IPS-15b (cell line): ENCODE data around the gene BACH1.

ENCODE experiments used
- H3K27me3 ChIP-seq: one replicate; pipeline ENCODE4 v1.6.1; 2013; ENCODE audit warnings: low read length; ENCODE audit not compliant: control insufficient read depth, insufficient read depth
- H3K36me3 ChIP-seq: one replicate; pipeline ENCODE4 v1.6.1; 2013; ENCODE audit warnings: low read length; ENCODE audit not compliant: control insufficient read depth, insufficient read depth
- H3K4me1 ChIP-seq: one replicate; pipeline ENCODE4 v1.6.1; 2013; ENCODE audit warnings: mild to moderate bottlenecking, low read length; ENCODE audit not compliant: control insufficient read depth, insufficient read depth
- H3K4me3 ChIP-seq: one replicate; pipeline ENCODE4 v1.5.1; 2013; ENCODE audit warnings: low read depth, low read length
- H3K9ac ChIP-seq: one replicate; pipeline ENCODE4 v1.6.1; 2013; ENCODE audit warnings: low read depth, mild to moderate bottlenecking, low read length
- H3K9me3 ChIP-seq: one replicate; pipeline ENCODE4 v1.6.1; 2013; ENCODE audit warnings: mild to moderate bottlenecking, low read length; ENCODE audit not compliant: control insufficient read depth, insufficient read depth

Gene BACH1

DNA sequence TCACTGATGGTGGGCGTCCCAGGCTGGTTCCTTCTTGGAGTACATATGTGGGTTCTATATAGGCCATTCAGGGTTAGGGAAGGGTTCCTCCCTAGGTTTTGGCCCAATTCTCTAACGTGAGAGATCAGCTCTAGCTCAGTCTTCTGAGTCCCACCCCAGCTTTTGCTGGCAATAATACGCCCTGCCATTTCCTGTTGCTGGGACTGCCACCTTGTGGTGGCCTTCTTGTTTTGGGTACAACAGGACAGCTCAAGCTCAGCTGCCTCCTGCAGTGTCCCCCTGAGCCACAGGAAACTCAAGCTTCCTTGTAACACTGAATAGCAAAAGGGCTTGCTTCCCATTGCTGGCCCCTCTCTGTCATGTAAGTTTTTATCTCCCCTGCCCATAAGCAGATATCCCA, 77.8 kb downstream of the BACH1 start:
- Histone ChIP-seq H3K27me3 (no peaks in the 10 kb centered on the region), H3K4me1 (peaks cover 2% of the 10 kb centered on the region), H3K4me3 (no peak overlapping the region), H3K9me3 (no peaks in the 10 kb centered on the region), H3K36me3 (peaks cover 4% of the 10 kb centered on the region), H3K9ac (no peak overlapping the region)

DNA sequence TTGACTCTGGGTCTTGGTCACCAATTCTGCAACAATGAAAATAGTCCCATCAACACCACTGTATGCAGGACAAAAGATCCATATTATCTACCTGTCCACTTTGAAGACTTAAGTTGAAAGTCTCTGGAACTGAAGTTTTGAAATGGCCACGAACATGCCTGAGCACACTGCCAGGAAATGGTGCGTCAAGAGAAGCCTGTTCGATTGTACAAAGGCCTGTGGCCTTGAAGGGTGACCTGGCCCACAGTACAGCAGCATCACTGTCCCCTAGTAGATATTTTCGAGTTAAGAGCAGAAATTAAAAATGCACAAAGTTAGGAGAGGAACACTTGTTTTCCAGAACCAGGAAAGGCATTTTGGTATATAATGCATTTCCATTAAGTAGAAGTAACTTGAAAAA, 78.5 kb downstream of the BACH1 start:
- H3K4me3 ChIP-seq, result no peak overlapping the region
- H3K9me3 ChIP-seq, result no peaks in the 10 kb centered on the region
- H3K9ac ChIP-seq, result no peak overlapping the region

DNA sequence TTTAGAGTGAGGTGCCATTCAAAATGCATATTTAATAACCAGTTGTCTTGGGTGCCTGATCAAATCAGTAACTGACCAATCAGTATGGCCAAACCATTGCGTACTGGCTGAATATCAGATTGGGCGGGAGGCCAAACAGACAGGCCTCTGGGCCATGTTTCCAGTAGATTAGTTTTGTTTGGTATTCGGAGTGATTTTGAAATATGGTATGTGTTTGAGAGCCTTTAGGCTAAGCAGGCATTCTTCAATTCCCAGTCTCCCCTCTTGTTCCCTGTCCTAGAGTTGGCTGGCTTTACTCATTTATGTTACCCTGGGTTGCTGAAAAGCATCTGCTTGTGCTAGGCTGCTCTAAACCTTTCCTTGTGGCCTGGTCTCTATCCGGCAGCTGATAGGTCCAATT, 80.1 kb downstream of the BACH1 start:
- H3K4me3 ChIP-seq, result no peak overlapping the region
- peaks cover 2% of the 10 kb centered on the region for H3K4me1 ChIP-seq
- H3K36me3 ChIP-seq, result no peaks in the 10 kb centered on the region
- H3K9me3 ChIP-seq, result no peaks in the 10 kb centered on the region
- H3K9ac ChIP-seq, result no peak overlapping the region
- no peaks in the 10 kb centered on the region for H3K27me3 ChIP-seq

More for the DNA sequence above, 78.5 kb downstream of the BACH1 start:
- Histone ChIP-seq H3K27me3 (no peaks in the 10 kb centered on the region), H3K4me1 (peaks cover 2% of the 10 kb centered on the region), H3K36me3 (peaks cover 4% of the 10 kb centered on the region)

DNA sequence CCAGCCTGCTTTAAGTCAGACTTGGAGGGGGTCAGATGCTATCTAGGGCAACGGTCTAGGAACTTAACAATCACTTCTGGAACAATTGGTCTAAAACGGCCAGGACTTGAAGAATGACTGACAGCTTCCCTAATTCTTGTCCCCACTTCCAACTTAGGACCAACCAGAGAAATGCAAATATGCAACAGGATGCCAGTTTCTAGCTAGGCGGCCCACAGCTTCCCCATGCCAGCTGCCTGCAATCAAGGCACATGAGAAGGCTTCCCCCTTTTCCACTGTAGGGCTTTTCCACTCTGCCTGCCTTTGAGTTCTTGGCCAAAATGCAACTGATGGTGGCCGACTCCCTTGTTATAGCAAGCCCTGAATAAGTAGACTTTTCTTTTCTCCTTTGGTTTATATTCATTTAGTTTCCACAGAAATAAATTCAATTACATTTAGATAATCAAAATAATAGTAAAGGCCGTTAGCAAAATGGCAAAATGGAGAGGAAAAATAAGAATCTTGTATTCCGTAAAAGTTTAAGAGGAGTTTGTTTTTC, 80.9 kb downstream of the BACH1 start:
- H3K27me3 ChIP-seq, result no peaks in the 10 kb centered on the region
- peaks cover 2% of the 10 kb centered on the region for H3K4me1 ChIP-seq
- no peak overlapping the region for H3K9ac ChIP-seq
- no peaks in the 10 kb centered on the region for H3K36me3 ChIP-seq
- no peak overlapping the region for H3K4me3 ChIP-seq
- H3K9me3 ChIP-seq, result no peaks in the 10 kb centered on the region

DNA sequence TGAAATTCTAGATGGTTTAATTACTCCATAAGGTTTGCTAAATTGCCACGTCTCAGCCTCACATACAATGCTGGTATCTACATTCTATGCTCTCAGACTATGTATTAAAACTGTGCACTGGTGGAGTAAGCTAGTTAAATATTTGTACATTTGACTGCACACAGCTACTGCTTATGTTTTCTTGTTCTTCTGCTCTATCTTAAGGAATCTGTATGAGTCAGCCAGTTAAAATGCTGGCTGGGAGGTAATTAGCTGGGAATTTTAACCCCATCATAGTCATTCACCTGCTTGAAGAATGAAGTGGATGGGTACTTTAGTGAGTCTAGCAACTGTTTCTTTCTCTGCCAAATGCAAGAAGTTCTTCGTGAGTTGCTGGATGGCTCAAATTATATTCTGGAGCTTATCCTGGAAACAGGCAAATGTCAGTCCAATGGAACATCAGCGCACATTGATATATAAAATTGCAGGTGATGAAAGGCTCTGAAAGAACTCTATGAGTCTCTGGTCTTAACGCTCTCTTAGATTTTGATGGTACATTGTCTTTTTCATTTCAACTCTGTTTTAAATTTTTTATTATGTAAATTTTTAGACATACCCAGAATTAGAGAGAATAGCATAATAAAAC, 83.4 kb downstream of the BACH1 start:
- Histone ChIP-seq H3K9me3 (no peaks in the 10 kb centered on the region), H3K36me3 (no peaks in the 10 kb centered on the region), H3K4me1 (no peaks in the 10 kb centered on the region), H3K4me3 (no peak overlapping the region), H3K9ac (no peak overlapping the region), H3K27me3 (no peaks in the 10 kb centered on the region)

DNA sequence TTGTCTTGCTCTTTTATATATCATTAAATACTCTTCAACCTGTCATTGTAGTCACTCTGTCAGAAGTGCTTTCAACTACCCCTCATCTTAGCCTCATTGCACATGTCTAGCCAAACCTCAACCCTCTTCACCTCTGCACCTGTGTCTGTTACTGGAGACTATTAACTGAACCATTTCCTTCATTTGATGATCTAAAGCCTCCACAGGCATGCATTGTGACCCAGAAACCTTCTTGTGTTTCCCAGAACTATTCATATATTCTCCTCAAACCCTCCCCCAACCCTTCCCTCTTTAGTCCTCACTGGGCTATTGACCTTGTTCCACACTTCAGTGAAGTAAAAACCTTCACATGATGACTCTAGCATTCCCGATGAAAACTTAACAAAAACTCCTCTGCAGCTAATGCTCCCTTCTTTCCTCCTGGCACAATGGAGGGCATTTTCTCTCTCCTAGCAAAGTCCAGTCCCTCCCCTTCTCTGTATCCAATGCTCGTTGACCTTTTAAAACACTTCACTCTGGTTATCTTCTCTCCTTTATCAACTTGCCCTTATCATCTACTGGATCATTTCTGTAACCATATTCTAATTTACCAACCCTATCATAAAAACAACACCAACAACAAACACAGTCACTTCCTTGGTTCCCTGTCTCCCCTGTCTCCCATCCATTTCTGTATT, 86.1 kb downstream of the BACH1 start:
- H3K4me1 ChIP-seq, result no peaks in the 10 kb centered on the region
- no peaks in the 10 kb centered on the region for H3K9me3 ChIP-seq
- H3K4me3 ChIP-seq, result no peak overlapping the region
- no peak overlapping the region for H3K9ac ChIP-seq
- H3K27me3 ChIP-seq, result no peaks in the 10 kb centered on the region
- H3K36me3 ChIP-seq, result no peaks in the 10 kb centered on the region

DNA sequence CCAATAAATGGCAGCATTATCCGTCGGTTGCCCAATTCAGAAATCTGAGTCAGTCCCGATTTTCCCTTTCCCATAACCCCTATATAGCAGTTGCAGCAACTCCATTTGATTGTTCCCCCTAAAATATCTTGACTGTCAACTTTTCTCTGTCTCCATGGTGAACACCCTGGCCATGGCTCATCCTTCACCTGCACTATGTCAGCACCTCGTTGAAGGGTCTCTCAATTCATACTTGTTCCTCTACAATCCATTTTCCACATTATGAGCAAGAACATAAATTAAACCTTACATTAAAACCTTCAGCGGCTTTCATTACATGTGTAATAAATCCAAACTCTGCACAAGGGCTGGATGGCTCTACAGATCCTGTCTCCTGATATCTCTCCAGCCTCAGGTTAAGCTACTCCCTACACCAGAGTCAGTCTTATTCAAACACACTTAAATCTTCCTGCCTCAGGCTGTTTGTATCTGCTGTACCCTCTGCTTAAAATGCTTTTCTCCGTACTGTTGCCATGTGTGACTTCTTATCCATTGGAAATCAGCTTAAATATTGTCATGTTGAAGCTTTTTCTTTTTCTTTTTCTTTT, 87.3 kb downstream of the BACH1 start:
- Histone ChIP-seq H3K27me3 (no peaks in the 10 kb centered on the region), H3K4me3 (no peak overlapping the region), H3K9me3 (no peaks in the 10 kb centered on the region), H3K9ac (no peak overlapping the region), H3K4me1 (no peaks in the 10 kb centered on the region), H3K36me3 (no peaks in the 10 kb centered on the region)

DNA sequence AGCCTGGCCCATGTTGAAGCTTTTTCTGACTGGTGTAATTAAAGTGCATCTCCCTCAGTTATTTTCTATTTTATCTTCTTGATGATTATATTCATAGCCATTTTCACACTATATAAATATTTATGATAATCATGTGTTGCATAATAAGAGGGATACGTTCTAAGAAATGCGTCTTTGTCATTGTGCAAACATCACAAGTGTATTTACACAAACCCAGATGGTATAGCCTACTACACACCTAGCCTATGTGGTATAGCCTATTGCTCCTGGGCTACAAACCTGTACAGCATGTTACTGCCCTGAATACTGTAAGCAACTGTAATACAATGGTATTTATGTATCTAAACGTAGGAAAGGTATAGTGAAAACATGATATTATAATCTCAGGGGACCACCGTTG, 88.1 kb downstream of the BACH1 start:
- no peak overlapping the region for H3K9ac ChIP-seq
- no peaks in the 10 kb centered on the region for H3K9me3 ChIP-seq
- H3K36me3 ChIP-seq, result no peaks in the 10 kb centered on the region
- H3K4me3 ChIP-seq, result no peak overlapping the region
- no peaks in the 10 kb centered on the region for H3K27me3 ChIP-seq
- H3K4me1 ChIP-seq, result no peaks in the 10 kb centered on the region

DNA sequence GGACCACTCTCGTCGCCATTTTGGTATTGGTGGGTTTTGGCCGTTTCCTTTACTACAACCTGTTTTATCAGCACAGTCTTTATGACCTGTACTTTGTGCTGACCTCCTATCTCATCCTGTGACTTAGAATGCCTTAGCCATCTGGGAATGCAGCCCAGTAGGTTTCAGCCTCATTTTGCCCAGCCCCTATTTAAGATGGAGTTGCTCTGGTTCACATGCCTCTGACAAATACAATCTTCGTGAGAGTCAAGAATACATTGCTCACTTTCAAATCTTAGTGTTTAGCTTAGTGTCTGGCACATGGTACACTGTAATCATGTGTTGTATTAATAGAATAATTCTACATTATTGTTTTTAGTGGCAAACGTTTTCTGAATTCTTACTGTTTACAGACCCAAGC, 88.9 kb downstream of the BACH1 start:
- H3K9me3 ChIP-seq, result no peaks in the 10 kb centered on the region
- no peaks in the 10 kb centered on the region for H3K36me3 ChIP-seq
- no peaks in the 10 kb centered on the region for H3K4me1 ChIP-seq
- H3K27me3 ChIP-seq, result no peaks in the 10 kb centered on the region
- no peak overlapping the region for H3K4me3 ChIP-seq
- H3K9ac ChIP-seq, result no peak overlapping the region

DNA sequence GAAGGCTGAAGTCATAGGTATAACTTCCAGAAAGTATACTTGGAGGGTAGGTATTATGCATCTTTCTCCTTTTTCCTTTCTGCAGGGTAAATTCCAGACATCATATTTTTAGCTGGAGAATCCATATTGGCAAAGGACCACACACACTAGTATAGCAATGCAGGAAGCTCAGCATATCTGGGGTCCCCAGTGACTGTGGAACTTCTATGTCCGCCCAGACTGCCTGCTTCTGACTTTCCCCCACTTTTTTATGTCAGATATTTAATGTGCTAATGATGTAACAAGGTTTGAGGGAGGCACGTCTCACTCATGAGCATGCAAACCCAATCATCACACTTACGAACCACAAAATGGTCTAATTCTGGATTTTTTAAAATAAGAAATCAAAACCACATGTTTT, 90.4 kb downstream of the BACH1 start:
- Histone ChIP-seq H3K9ac (no peak overlapping the region), H3K4me3 (no peak overlapping the region), H3K9me3 (no peaks in the 10 kb centered on the region), H3K4me1 (no peaks in the 10 kb centered on the region), H3K36me3 (no peaks in the 10 kb centered on the region), H3K27me3 (no peaks in the 10 kb centered on the region)

DNA sequence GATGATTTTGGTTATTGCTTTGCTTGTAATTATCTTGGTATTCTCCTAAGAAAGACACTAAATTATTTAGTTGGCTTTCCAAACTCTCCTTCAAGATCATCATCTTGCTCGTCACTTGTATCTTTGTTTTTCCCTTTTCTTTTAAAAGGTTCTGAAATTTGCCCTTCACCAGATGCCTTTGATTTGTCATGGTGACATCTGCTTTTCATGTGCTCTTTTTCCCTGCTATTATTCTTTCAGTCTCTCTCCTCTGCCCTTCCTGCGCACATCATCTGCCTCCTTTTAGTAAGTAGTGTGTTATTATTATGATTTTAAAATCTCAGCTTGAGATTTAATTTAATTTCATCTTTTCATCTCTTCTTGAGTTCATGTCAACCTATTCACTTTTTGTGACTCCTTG, 92.1 kb downstream of the BACH1 start:
- H3K27me3 ChIP-seq, result no peaks in the 10 kb centered on the region
- no peaks in the 10 kb centered on the region for H3K9me3 ChIP-seq
- H3K4me3 ChIP-seq, result no peak overlapping the region
- no peaks in the 10 kb centered on the region for H3K4me1 ChIP-seq
- no peaks in the 10 kb centered on the region for H3K36me3 ChIP-seq
- no peak overlapping the region for H3K9ac ChIP-seq

DNA sequence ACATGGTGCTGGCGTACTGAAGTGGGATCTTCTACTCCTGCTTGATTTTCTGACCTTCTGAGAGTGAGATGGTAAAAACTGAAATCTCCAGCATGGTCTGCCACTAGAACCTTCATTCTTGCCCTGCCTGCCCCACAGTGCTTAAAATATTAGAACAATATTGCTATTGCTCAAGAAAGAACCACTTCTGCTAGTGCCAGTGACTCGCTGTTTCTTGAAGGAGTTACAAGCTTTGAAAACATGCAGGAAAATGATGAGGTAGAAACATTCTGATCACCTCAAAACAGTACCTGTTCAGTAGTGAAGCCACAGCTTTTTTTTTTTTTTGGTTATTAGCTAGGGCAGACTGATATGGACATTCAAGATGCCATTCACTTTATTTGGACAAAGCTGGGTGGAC, 95.3 kb downstream of the BACH1 start:
- Histone ChIP-seq H3K9ac (no peak overlapping the region), H3K27me3 (no peaks in the 10 kb centered on the region), H3K4me1 (no peaks in the 10 kb centered on the region), H3K9me3 (no peaks in the 10 kb centered on the region), H3K36me3 (no peaks in the 10 kb centered on the region), H3K4me3 (no peak overlapping the region)
